GM13976 (cell line): Measurements from ENCODE around the gene RAX.
"Not testable (repeated sequence)": the region's sequence is repeated elsewhere in the genome, so short reads cannot be mapped to it uniquely, and the experiment has no call there.

Source experiments
- DNase-seq: peaks from one replicate; pipeline ENCODE4 v3.0.0; 2012; ENCODE audit warnings: low spot score
- in situ Hi-C: fragments of 300-500 bp; cut with MboI; formaldehyde crosslinking; loops from one replicate; pipeline ENCODE4 v1.12.0; 2022; ENCODE audit warnings: low sequenced_read_pairs, mixed read lengths, inconsistent platforms; ENCODE audit not compliant: unreplicated experiment
- TF ChIP-seq, protein P1 (sequence below): IDR thresholded peaks from 2 replicates; pipeline ENCODE4 v1.5.1; 2012; ENCODE audit warnings: borderline replicate concordance, mild to moderate bottlenecking; ENCODE audit not compliant: insufficient read depth; ENCODE audit errors: extremely low read depth, missing control alignments, control extremely low read depth

Gene RAX

DNA sequence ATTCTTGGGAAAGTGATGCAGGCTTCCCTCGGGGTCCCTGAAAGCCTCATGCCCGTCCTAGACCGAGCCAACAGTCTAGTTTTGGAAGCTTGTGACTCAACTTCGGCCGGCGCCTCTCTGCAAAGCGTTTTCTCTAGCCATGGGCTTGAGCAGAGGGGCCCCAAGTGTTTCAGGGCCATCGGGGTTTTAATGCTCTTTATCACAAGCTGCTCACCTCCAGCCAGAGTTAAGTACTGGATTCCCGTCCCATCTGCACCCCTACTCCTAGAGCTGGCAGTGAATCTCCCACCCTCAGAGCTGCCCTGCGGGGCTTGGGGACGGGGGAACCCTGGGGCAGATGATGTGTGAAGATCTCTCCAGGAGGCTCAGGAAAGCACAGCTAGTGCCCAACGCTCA is 7.3 kb downstream of the RAX start:
- DNase-seq = no peak
- in situ Hi-C loops = no loop called here
- TF ChIP-seq, protein P1, sequence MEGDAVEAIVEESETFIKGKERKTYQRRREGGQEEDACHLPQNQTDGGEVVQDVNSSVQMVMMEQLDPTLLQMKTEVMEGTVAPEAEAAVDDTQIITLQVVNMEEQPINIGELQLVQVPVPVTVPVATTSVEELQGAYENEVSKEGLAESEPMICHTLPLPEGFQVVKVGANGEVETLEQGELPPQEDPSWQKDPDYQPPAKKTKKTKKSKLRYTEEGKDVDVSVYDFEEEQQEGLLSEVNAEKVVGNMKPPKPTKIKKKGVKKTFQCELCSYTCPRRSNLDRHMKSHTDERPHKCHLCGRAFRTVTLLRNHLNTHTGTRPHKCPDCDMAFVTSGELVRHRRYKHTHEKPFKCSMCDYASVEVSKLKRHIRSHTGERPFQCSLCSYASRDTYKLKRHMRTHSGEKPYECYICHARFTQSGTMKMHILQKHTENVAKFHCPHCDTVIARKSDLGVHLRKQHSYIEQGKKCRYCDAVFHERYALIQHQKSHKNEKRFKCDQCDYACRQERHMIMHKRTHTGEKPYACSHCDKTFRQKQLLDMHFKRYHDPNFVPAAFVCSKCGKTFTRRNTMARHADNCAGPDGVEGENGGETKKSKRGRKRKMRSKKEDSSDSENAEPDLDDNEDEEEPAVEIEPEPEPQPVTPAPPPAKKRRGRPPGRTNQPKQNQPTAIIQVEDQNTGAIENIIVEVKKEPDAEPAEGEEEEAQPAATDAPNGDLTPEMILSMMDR = no peak

DNA sequence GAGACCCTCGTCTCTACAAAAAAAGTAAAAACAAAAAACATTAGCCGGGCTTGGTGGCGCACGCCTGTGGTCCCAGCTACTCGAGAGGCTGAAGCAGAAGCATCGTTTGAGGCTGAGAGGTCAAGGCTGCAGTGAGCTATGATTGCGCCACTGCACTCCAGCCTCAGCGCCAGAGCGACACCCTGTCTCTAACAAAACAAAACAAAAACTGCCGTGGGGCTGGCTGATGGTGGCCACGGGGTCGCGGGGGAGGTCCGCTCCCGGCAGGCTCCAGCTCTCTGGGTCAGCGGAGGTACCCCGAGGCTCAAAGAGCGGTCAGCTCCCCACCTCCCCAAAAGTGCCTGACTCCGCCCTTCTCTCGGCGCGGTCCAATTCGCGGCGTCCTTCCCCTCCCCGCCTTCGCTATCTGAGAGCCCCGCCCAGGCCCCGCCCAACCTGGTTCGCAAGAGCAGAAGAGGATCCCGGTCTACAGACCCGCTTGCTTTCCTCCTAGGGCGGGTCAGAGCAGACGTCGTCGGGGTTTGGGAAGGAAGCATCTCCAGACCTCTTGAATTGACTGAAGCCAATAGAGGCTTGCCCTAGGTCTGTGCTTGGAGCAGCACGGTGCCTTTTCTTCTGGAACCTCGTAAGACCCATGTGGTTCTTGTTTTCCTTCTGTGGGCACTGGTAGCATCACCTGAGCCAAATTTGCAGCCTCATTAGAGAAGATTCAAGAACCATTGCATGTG is 7.8 kb downstream of the RAX start:
- in situ Hi-C loops = no loop called here
- peak; percentile 64 for DNase-seq
- TF ChIP-seq, protein P1 = no peak

DNA sequence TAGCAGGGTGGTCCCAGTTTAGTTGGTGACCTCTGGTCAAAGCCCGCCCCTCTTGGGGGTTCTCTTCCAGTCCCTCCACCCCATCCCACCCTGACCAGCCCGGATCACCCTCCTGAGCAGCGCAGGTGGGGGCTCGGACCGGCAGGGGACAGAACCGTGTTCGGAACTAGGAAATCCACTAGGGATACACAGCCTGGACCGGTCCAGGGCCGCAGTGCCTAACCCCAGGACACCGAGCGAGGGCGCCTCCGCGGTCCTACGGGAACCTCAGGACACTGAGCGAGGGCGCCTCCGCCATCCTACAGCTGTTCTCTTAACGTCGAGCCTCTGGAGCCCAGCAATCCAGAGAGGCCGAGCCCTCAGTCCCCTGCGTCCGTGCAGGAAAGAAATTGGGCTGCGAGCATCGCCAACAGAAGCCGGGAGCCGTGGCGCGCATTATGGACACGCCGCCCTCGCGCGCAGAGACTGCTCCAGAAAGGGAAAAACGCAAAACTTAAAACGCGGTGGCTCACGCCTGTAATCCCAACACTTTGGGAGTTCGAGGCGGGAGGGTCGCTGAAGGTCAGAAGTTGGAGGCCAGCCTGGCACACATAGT is 8.5 kb downstream of the RAX start:
- no peak for DNase-seq
- TF ChIP-seq, protein P1 = no peak
- in situ Hi-C loops = no loop called here

DNA sequence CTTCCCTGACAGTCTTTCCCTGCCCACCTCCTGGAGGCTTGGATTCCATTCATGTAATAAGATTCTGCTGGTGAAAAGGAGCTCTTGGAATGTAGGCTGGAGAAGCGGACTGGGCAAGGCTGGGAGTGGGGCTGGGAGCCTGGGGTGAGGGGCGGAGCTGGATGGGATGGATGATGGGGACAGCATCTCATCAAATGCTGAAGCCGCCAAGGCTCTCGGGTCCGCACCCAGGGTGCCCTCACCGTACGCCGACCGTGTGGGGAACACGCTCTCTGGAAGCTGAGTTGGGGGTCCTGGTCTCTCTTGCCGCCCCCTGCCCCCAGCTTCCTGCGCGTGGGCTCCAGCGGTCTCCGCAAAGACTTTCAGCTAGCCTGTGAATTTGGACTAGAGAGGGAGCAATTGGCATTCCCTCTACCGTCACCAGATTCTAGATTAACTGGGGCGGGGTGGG is 9.1 kb downstream of the RAX start:
- in situ Hi-C loops = no loop called here
- no peak for DNase-seq
- TF ChIP-seq, protein P1 = no peak

DNA sequence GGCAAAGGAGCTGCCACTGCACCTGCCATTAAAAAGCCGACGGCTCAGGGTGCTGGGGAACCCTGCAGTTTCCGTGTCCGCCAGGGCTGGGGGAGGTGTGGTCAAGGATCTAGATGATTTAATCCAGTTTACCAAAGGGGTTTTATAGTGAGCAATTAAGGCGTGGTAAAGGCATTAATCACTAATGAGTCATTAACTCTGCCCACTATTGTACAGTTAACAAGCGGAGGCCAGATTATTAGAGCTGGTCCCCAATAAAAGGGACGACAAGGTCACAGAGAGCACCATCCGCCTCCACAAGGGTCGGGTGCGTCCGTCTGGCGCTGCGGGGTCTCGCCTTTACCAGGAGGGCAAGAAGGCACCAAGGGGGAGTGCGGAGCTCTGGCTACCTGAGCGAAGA is 9.6 kb downstream of the RAX start:
- TF ChIP-seq, protein P1 = no peak
- in situ Hi-C loops = no loop called here
- no peak for DNase-seq

DNA sequence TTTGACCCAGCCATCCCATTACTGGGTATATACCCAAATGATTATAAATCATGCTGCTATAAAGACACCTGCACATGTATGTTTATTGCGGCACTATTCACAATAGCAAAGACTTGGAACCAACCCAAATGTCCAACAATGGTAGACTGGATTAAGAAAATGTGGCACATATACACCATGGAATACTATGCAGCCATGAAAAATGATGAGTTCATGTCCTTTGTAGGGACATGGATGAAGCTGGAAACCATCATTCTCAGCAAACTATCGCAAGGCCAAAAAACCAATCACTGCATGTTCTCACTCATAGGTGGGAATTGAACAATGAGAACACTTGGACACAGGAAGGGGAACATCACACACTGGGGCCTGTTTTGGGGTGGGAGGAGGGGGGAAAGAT is 11.0 kb downstream of the RAX start:
- in situ Hi-C loops, DNase-seq: not testable (repeated sequence)

DNA sequence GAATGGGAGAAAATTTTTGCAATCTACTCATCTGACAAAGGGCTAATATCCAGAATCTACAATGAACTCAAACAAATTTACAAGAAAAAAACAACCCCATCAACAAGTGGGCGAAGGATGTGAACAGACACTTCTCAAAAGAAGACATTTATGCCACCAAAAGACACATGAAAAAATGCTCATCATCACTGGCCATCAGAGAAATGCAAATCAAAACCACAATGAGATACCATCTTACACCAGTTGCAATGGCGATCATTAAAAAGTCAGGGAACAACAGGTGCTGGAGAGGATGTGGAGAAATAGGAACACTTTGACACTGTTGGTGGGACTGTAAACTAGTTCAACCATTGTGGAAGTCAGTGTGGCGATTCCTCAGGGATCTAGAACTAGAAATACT is 11.4 kb downstream of the RAX start:
- in situ Hi-C loops, DNase-seq: not testable (repeated sequence)

DNA sequence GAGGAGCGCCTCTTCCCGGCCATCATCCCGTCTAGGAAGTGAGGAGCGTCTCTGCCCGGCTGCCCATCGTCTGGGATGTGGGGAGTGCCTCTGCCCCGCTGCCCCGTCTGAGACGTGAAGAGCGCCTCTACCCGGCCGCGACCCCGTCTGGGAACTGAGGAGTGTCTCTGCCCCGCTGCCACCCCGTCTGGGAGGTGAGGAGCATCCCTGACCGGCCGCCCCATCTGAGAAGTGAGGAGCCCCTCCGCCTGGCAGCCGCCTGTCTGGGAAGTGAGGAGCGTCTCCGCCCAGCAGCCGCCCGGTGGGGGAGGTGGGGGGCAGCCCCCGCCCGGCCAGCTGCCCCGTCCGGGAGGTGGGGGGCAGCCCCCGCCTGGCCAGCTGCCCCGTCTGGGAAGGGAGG is 17.8 kb downstream of the RAX start:
- DNase-seq, in situ Hi-C loops: not testable (repeated sequence)
